Ovary (tissue), 9 donors: ENCODE data around the gene STRN. TPM values are rescaled to one million over a fixed set of nuclear protein-coding genes. Genes with fewer than 3 reads are reported as not detected.

Source experiments
- DNase-seq, 5 donors: peaks; one replicate each; pipeline ENCODE4 v3.0.0-alpha.2; 2019 to 2020
- H3K27ac ChIP-seq, 2 donors: fragments of 200-600 bp; one replicate each; pipeline versions ENCODE4 v1.5.1 to v1.8.0; 2019 to 2022
- H3K27me3 ChIP-seq: fragments of 200-600 bp; one replicate; pipeline ENCODE4 v1.8.0; 2022
- H3K36me3 ChIP-seq: fragments of 200-600 bp; sonication (generic); one replicate; pipeline ENCODE4 v1.5.1; 2019
- H3K4me1 ChIP-seq: one replicate; pipeline ENCODE4 v1.8.1; 2013; ENCODE audit warnings: mild to moderate bottlenecking, moderate library complexity; ENCODE audit not compliant: insufficient read depth
- H3K4me3 ChIP-seq: fragments of 200-600 bp; sonication (generic); one replicate; pipeline ENCODE4 v1.5.1; 2017
- H3K9me3 ChIP-seq, 2 donors: fragments of 200-600 bp in 1 of 2; sonication (generic) in 1 of 2; one replicate each; pipeline versions ENCODE4 v1.5.1 to v1.8.1; 2013 to 2019; ENCODE audit warnings: mild to moderate bottlenecking in 1 of 2, moderate library complexity in 1 of 2
- CTCF ChIP-seq, 3 donors: fragments of 450-650 bp in 2 of 3; fragments of 200-600 bp in 1 of 3; IDR thresholded peaks; one replicate each; pipeline versions ENCODE4 v1.5.1 to v1.8.0; 2016 to 2022; ENCODE audit warnings: antibody characterized with exemption in 3 of 3, mild to moderate bottlenecking in 1 of 3
- EP300 ChIP-seq: sonication (generic); formaldehyde crosslinking; IDR thresholded peaks from one replicate; pipeline ENCODE4 v1.6.1; 2017; ENCODE audit warnings: antibody characterized with exemption
- POLR2A ChIP-seq: fragments of 450-650 bp; IDR thresholded peaks from one replicate; pipeline ENCODE4 v1.6.1; 2017; ENCODE audit warnings: antibody characterized with exemption, mild to moderate bottlenecking, moderate library complexity
- WGBS, 3 donors: extraction: QIAGEN DNeasy Blood & Tissue Kit in 1 of 3; methylation state at CpG; one replicate each; pipeline versions ENCODE4 v1.1.5 to v1.1.7; 2013 to 2017; 5-methylcytosine and 5-hydroxymethylcytosine counted together
- intact Hi-C, 4 donors: fragments of 100-400 bp; cut with DNase I; formaldehyde crosslinking; loops; one replicate each; pipeline versions ENCODE4 v1.11.0 to v1.15.1; 2022 to 2023
- polyA plus RNA-seq, 2 donors: library from polyadenylated mRNA; stranded (reverse); fragments of 200-250 nt in 1 of 2; fragments of 350-450 nt in 1 of 2; fragmentation: Illumina TruSeq in 1 of 2; extraction: RNeasy Lipid Tissue Mini Kit (QIAGEN cat#74804) in 1 of 2; gene quantifications; one replicate each; pipeline ENCODE4 v1.2.3, GENCODE V29; 2013 to 2014
- total RNA-seq, 7 donors: library from RNA; depleted of rRNA in 2 of 7; stranded (reverse); fragments of >200 nt in 2 of 7; fragmentation: NEBNext Ultra II Directional in 3 of 7; extraction: Animal tissue kit (Norgen Biotek cat#: 25700) in 3 of 7; gene quantifications; one replicate each; pipeline versions ENCODE4 v1.1.0 to v1.2.4, GENCODE V29; 2016 to 2023
- donor health status: DM: no; HTN: no; CAD: no; lungs with moderate emphysema.
- donor health status: DM: no; HTN: no; CAD: no.
- donor health status: Bipolar disorder and iron deficiency.
- donor health status: DM: yes; HTN: yes; CAD: no.
- donor health status: DM: no; HTN: no; CAD: no.
- donor health status: DM: yes; HTN: yes; CAD: no.

STRN gene
- total and polyA plus RNA-seq, 9 donors = 5.7 to 23.1 (median 18.2) TPM

- no peak for DNase-seq
- H3K27me3 ChIP-seq = no peaks in the 10 kb centered on the region
- intact Hi-C loops = no loop called here
- no peak overlapping the region for H3K27ac ChIP-seq
- H3K4me1 ChIP-seq = no peaks in the 10 kb centered on the region
- no peaks in the 10 kb centered on the region for H3K9me3 ChIP-seq
- TF ChIP-seq EP300 (no peak), CTCF (IDR thresholded peaks at IDR 0.05) (no peak)
- H3K36me3 ChIP-seq = no peaks in the 10 kb centered on the region
- no peak overlapping the region for H3K4me3 ChIP-seq
- whole genome bisulfite sequencing, 3 donors = 91 to 96% (median 94%) methylated on average over 3 of the region's 3 CpGs
These were observed 163.4 kb downstream of the STRN start for GRCh38 chr2:36802952-36803351.

DNA sequence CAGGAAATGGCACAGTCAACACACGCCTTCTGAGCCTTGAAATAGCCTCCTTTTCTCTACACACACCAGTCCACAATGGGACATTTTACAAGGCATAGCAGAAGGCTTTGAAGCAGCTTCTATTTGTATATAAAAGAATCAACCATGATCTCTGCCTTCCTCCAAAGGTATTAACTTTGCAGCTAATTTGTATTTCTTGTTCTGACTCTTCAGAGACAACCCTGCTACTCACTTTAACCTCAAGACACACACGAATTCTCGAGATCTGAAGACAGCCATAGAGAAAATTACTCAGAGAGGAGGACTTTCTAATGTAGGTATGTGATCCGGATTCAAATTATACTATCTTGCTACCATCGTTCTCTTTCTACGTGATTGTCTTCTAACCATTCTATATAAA, 165.2 kb downstream of the STRN start:
- H3K36me3 ChIP-seq = no peaks in the 10 kb centered on the region
- H3K4me3 ChIP-seq = no peak overlapping the region
- H3K27me3 ChIP-seq = no peaks in the 10 kb centered on the region
- intact Hi-C loops = no loop called here
- no peaks in the 10 kb centered on the region for H3K9me3 ChIP-seq
- H3K27ac ChIP-seq = no peak overlapping the region
- 93 to 95% (median 95%) methylated on average over 6 of the region's 6 CpGs for WGBS, 3 donors
- no peak for DNase-seq
- TF ChIP-seq CTCF (IDR thresholded peaks at IDR 0.05) = no peak
- TF ChIP-seq EP300 = no peak
- no peak for TF ChIP-seq POLR2A
- no peaks in the 10 kb centered on the region for H3K4me1 ChIP-seq

DNA sequence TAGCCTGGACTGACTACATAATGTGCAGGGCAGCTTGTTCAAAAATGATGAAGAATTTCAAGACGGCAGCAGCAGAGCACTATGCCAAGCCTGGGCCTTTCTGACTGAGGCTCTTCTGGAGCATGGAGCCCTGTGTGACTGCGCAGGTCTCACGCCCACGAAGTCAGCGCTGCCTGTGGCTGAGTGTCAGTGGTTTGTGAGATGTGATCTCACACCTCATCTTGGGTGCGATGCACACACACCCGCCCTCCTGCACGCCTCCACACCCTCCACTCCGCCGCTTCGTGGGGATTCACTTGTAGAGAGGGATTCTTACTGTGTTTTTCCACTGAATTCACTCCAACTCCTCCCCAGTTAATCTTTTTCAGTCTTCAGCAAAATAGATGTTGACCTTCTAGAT, 166.0 kb downstream of the STRN start:
- intact Hi-C loops = no loop called here
- 91 to 94% (median 94%) methylated on average over 11 of the region's 11 CpGs for WGBS, 3 donors
- no peak overlapping the region for H3K4me3 ChIP-seq
- H3K27me3 ChIP-seq = no peaks in the 10 kb centered on the region
- H3K36me3 ChIP-seq = no peaks in the 10 kb centered on the region
- TF ChIP-seq EP300 (no peak), POLR2A (no peak), CTCF (IDR thresholded peaks at IDR 0.05) (no peak)
- no peak overlapping the region for H3K27ac ChIP-seq
- DNase-seq = no peak
- no peaks in the 10 kb centered on the region for H3K4me1 ChIP-seq
- no peaks in the 10 kb centered on the region for H3K9me3 ChIP-seq

DNA sequence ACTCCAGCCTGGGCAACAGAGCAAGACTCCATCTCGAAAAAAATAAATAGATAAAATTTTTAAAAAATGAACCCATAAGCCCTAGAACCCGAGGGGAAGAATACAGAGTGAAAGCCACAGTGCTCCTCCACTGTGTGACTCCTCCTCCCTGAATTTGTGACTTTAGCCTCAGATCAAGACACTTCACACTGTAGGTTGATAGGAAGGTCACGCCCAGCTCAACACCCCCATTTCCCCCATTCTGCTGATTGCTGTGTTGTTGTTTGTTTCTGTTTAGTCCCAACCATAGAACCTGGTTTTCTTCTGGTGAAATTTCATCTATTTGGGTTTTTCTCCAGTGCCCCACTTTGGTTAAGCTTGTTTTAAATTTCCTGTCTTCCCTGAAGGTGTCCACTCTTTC, 167.6 kb downstream of the STRN start:
- H3K27ac ChIP-seq = no peak overlapping the region
- no peaks in the 10 kb centered on the region for H3K4me1 ChIP-seq
- no peak overlapping the region for H3K4me3 ChIP-seq
- intact Hi-C loops = no loop called here
- H3K36me3 ChIP-seq = no peaks in the 10 kb centered on the region
- no peak for TF ChIP-seq POLR2A
- TF ChIP-seq CTCF (IDR thresholded peaks at IDR 0.05) = no peak
- TF ChIP-seq EP300 = no peak
- H3K9me3 ChIP-seq = no peaks in the 10 kb centered on the region
- no peak for DNase-seq
- 83 to 93% (median 85%) methylated on average over 3 of the region's 3 CpGs for WGBS, 3 donors
- H3K27me3 ChIP-seq = no peaks in the 10 kb centered on the region
